ENCODE results near the gene GNA15. TPM values are rescaled to one million over a fixed set of nuclear protein-coding genes. Genes with fewer than 3 reads are reported as not detected.
A peak's percentile ranks its signal among the peaks of the same experiment; 100 is the strongest.

The GNA15 gene
- polyA plus RNA-seq, 3 donors = 38.7 to 45.0 (median 41.3) TPM

- peaks cover 89% of the 10 kb centered on the region for H3K79me2 ChIP-seq (ENCODE audit: insufficient read depth, low read length)
- H3K4me2 ChIP-seq (replicated peaks; ENCODE audit: extremely low read depth, low read length, poor library complexity, severe bottlenecking) = peak overlapping the region; percentile 5
- Mint-ChIP-seq H3K4me1 (peaks cover 65% of the 10 kb centered on the region), H3K4me3 (peak overlapping the region in 1 of 2 donors; percentile 39), H3K36me3 (peaks cover 11 to 16% of the 10 kb centered on the region in 2 donors), H3K27ac (peak overlapping the region; percentile 63 to 97 (median 79)), H3K9me3 (peaks cover 0 to 3% (median 0%) of the 10 kb centered on the region in 7 donors), H3K27me3 (ENCODE audit: low read depth in 3 of 3) (peaks cover 0 to 2% (median 2%) of the 10 kb centered on the region in 3 donors)
- no peak overlapping the region for H3K4me3 ChIP-seq (replicated peaks in 1 of 3; ENCODE audit: low read depth in 2 of 3, low read length in 3 of 3)
- H3K36me3 ChIP-seq (replicated peaks in 1 of 2; ENCODE audit: control insufficient read depth in 1 of 2, insufficient read depth in 2 of 2, low read length in 2 of 2) = peaks cover 0 to 10% of the 10 kb centered on the region in 2 donors
- no peak for TF ChIP-seq CTCF (IDR thresholded peaks at IDR 0.05)
- peaks cover 75 to 87% of the 10 kb centered on the region in 2 donors for H3K4me1 ChIP-seq (ENCODE audit: control insufficient read depth in 1 of 2, insufficient read depth in 2 of 2, low read length in 2 of 2)
- H2AFZ ChIP-seq (ENCODE audit: insufficient read depth, low read depth, low read length, poor library complexity, severe bottlenecking) = no peak overlapping the region
- peak overlapping the region; percentile 39 to 48 for H3K27ac ChIP-seq (ENCODE audit: low read depth in 1 of 2, low read length in 2 of 2)
- intact Hi-C loops (cut with micrococcal nuclease) = loop anchor here in 1 of 2 donors (5.0 to 10.0 kb wide), 2 partner anchors 37 to 359 kb away; no protein-coding TSS in a partner anchor
- no peaks in the 10 kb centered on the region for H3K9me3 ChIP-seq (replicated peaks in 1 of 2; ENCODE audit: control insufficient read depth in 1 of 2, insufficient read depth in 1 of 2, low read length in 2 of 2)
- DNase-seq = no peak
- no peaks in the 10 kb centered on the region for H3K27me3 ChIP-seq (ENCODE audit: control insufficient read depth in 2 of 2, insufficient read depth in 2 of 2, low read length in 2 of 2)
- 86% methylated on average over 10 of the region's 13 CpGs for WGBS (ENCODE audit: insufficient coverage)
- H3K9ac ChIP-seq (ENCODE audit: insufficient read depth, low read length, poor library complexity, severe bottlenecking) = no peak overlapping the region
- H4K20me1 ChIP-seq (ENCODE audit: insufficient read depth, low read length) = peaks cover 63% of the 10 kb centered on the region
Observed at GRCh38 chr19:3183721-3184641, 48.1 kb downstream of the GNA15 start.

- peaks cover 0 to 3% (median 0%) of the 10 kb centered on the region in 7 donors for H3K9me3 Mint-ChIP-seq
- no peak for TF ChIP-seq CTCF (IDR thresholded peaks at IDR 0.05)
- H3K27ac Mint-ChIP-seq = peak overlapping the region; percentile 94 to 100 (median 99)
- peak overlapping the region; percentile 53 to 79 (median 78) for H3K4me3 ChIP-seq (replicated peaks in 1 of 3; ENCODE audit: low read depth in 2 of 3, low read length in 3 of 3)
- H3K36me3 Mint-ChIP-seq = peaks cover 11 to 19% of the 10 kb centered on the region in 2 donors
- H3K27me3 Mint-ChIP-seq (ENCODE audit: low read depth in 3 of 3) = peaks cover 0 to 2% (median 2%) of the 10 kb centered on the region in 3 donors
- H3K4me2 ChIP-seq (replicated peaks; ENCODE audit: extremely low read depth, low read length, poor library complexity, severe bottlenecking) = peak overlapping the region; percentile 99
- no peak overlapping the region for H3K9ac ChIP-seq (ENCODE audit: insufficient read depth, low read length, poor library complexity, severe bottlenecking)
- peaks cover 71% of the 10 kb centered on the region for H3K4me1 Mint-ChIP-seq
- H3K36me3 ChIP-seq (replicated peaks in 1 of 2; ENCODE audit: control insufficient read depth in 1 of 2, insufficient read depth in 2 of 2, low read length in 2 of 2) = peaks cover 0 to 10% of the 10 kb centered on the region in 2 donors
- H2AFZ ChIP-seq (ENCODE audit: insufficient read depth, low read depth, low read length, poor library complexity, severe bottlenecking) = peak overlapping the region; percentile 61
- H3K79me2 ChIP-seq (ENCODE audit: insufficient read depth, low read length) = peaks cover 89% of the 10 kb centered on the region
- peak overlapping the region; percentile 54 to 73 for H3K27ac ChIP-seq (ENCODE audit: low read depth in 1 of 2, low read length in 2 of 2)
- intact Hi-C loops (cut with micrococcal nuclease) = loop anchor here (1.0 to 10.0 kb wide), 3 partner anchors 38 to 360 kb away; no protein-coding TSS in a partner anchor
- H3K27me3 ChIP-seq (ENCODE audit: control insufficient read depth in 2 of 2, insufficient read depth in 2 of 2, low read length in 2 of 2) = no peaks in the 10 kb centered on the region
- H3K4me1 ChIP-seq (ENCODE audit: control insufficient read depth in 1 of 2, insufficient read depth in 2 of 2, low read length in 2 of 2) = peaks cover 75 to 87% of the 10 kb centered on the region in 2 donors
- WGBS (ENCODE audit: insufficient coverage) = 21% methylated on average over 11 of the region's 14 CpGs
- peaks cover 62% of the 10 kb centered on the region for H4K20me1 ChIP-seq (ENCODE audit: insufficient read depth, low read length)
- peak overlapping the region; percentile 95 to 98 for H3K4me3 Mint-ChIP-seq
- H3K9me3 ChIP-seq (replicated peaks in 1 of 2; ENCODE audit: control insufficient read depth in 1 of 2, insufficient read depth in 1 of 2, low read length in 2 of 2) = no peaks in the 10 kb centered on the region
- DNase-seq = peak in 1 of 3 donors; percentile 31
Observed at GRCh38 chr19:3184847-3185460, 49.1 kb downstream of the GNA15 start.
